Measurements from ENCODE around the gene SLC35G2. TPM values are rescaled to one million over a fixed set of nuclear protein-coding genes. Genes with fewer than 3 reads are reported as not detected.
A peak's percentile ranks its signal among the peaks of the same experiment; 100 is the strongest.
"Not testable (repeated sequence)": the region's sequence is repeated elsewhere in the genome, so short reads cannot be mapped to it uniquely, and the experiment has no call there.

SLC35G2 gene
- 3.4 TPM for total RNA-seq

- DNase-seq (ENCODE audit: low spot score) = peak; percentile 26
Measured at GRCh38 chr3:136818769-136819391, at the start of gene SLC35G2. Gene SLC35G2, plus strand, starts transcription at chr3:136819126. Its CDS starts 35,335 bp downstream, at chr3:136854461.

GRCh38 chr3:136772709-136773108 is 46.2 kb upstream of the SLC35G2 start:
- no peak for DNase-seq (ENCODE audit: low spot score)

GRCh38 chr3:136778865-136779264 is 40.1 kb upstream of the SLC35G2 start:
- DNase-seq (ENCODE audit: low spot score) = peak; percentile 23

- no peak for DNase-seq (ENCODE audit: low spot score)
Measured at GRCh38 chr3:136780741-136781140, 38.2 kb upstream of the SLC35G2 start.

- no peak for DNase-seq (ENCODE audit: low spot score)
Measured at GRCh38 chr3:136783708-136784191, 35.2 kb upstream of the SLC35G2 start.

GRCh38 chr3:136787349-136787748 is 31.6 kb upstream of the SLC35G2 start:
- peak; percentile 47 for DNase-seq (ENCODE audit: low spot score)

GRCh38 chr3:136788154-136788553 is 30.8 kb upstream of the SLC35G2 start:
- DNase-seq (ENCODE audit: low spot score) = no peak

GRCh38 chr3:136789976-136790375 is 28.9 kb upstream of the SLC35G2 start:
- DNase-seq (ENCODE audit: low spot score) = no peak

GRCh38 chr3:136790786-136791185 is 28.1 kb upstream of the SLC35G2 start:
- no peak for DNase-seq (ENCODE audit: low spot score)

- DNase-seq (ENCODE audit: low spot score) = no peak
Measured at GRCh38 chr3:136792556-136793330, 26.2 kb upstream of the SLC35G2 start.

- not testable (repeated sequence) for DNase-seq (ENCODE audit: low spot score)
Measured at GRCh38 chr3:136801146-136801545, 17.8 kb upstream of the SLC35G2 start.

GRCh38 chr3:136802481-136802996 is 16.4 kb upstream of the SLC35G2 start:
- peak; percentile 27 for DNase-seq (ENCODE audit: low spot score)

GRCh38 chr3:136804141-136804540 is 14.8 kb upstream of the SLC35G2 start:
- DNase-seq (ENCODE audit: low spot score) = no peak

- no peak for DNase-seq (ENCODE audit: low spot score)
Measured at GRCh38 chr3:136804813-136805212, 14.1 kb upstream of the SLC35G2 start.

- DNase-seq (ENCODE audit: low spot score) = no peak
Measured at GRCh38 chr3:136805795-136806194, 13.1 kb upstream of the SLC35G2 start.

- no peak for DNase-seq (ENCODE audit: low spot score)
Measured at GRCh38 chr3:136811701-136812100, 7.2 kb upstream of the SLC35G2 start.

GRCh38 chr3:136817448-136817847 is 1.5 kb upstream of the SLC35G2 start:
- DNase-seq (ENCODE audit: low spot score) = no peak

GRCh38 chr3:136818191-136818768 is 646 bp upstream of the SLC35G2 start:
- DNase-seq (ENCODE audit: low spot score) = peak; percentile 11

GRCh38 chr3:136819392-136819730 is 435 bp downstream of the SLC35G2 start:
- no peak for DNase-seq (ENCODE audit: low spot score)

- peak; percentile 27 for DNase-seq (ENCODE audit: low spot score)
Measured at GRCh38 chr3:136819731-136820679, 1.1 kb downstream of the SLC35G2 start.

- no peak for DNase-seq (ENCODE audit: low spot score)
Measured at GRCh38 chr3:136831461-136831860, 12.5 kb downstream of the SLC35G2 start.

Measured in mucosa of gallbladder (tissue), 1 donor.